GM23338 (cell line): ENCODE data around the gene LAD1. TPM values are rescaled to one million over a fixed set of nuclear protein-coding genes. Genes with fewer than 3 reads are reported as not detected.

Experiments
- ATAC-seq: fragments of 200-7000 bp; cut with Tn5 transposase; 3 replicates; pipeline ENCODE4 v1.9.1; 2020
- DNase-seq: peaks from one replicate; pipeline ENCODE4 v3.0.0-alpha.2; 2015; ENCODE audit warnings: low spot score
- H2AFZ ChIP-seq: fragments of 200-600 bp; sonication (generic); 2 replicates; pipeline ENCODE4 v1.8.0; 2016; ENCODE audit warnings: antibody characterized with exemption, mild to moderate bottlenecking, moderate library complexity
- H3F3A ChIP-seq: fragments of 200-600 bp; sonication (generic); replicated peaks from 2 replicates; pipeline ENCODE4 v1.8.0; 2017; ENCODE audit warnings: antibody characterized with exemption, mixed run types, low read depth
- H3K27ac ChIP-seq: fragments of 200-600 bp; sonication (generic); 2 replicates; pipeline ENCODE4 v1.6.1; 2016; ENCODE audit warnings: low read depth
- H3K27me3 ChIP-seq: fragments of 200-600 bp; sonication (generic); 2 replicates; pipeline ENCODE4 v1.8.0; 2016; ENCODE audit warnings: mild to moderate bottlenecking, mixed run types, moderate library complexity; ENCODE audit not compliant: insufficient read depth
- H3K36me3 ChIP-seq: fragments of 200-600 bp; sonication (generic); 2 replicates; pipeline ENCODE4 v1.8.0; 2016; ENCODE audit warnings: mild to moderate bottlenecking; ENCODE audit not compliant: insufficient read depth
- H3K4me1 ChIP-seq: fragments of 200-600 bp; sonication (generic); 2 replicates; pipeline ENCODE4 v1.8.0; 2016; ENCODE audit warnings: mild to moderate bottlenecking, moderate library complexity; ENCODE audit not compliant: insufficient read depth
- H3K4me2 ChIP-seq: fragments of 200-600 bp; sonication (generic); 2 replicates; pipeline ENCODE4 v1.7.1; 2017; ENCODE audit warnings: mixed run types
- H3K4me3 ChIP-seq: fragments of 200-600 bp; sonication (generic); 2 replicates; pipeline ENCODE4 v1.6.1; 2016; ENCODE audit warnings: mixed run types
- H3K79me2 ChIP-seq: fragments of 200-600 bp; sonication (generic); replicated peaks from 2 replicates; pipeline ENCODE4 v1.8.0; 2017; ENCODE audit warnings: mild to moderate bottlenecking; ENCODE audit not compliant: insufficient read depth
- H3K9me2 ChIP-seq: fragments of 200-600 bp; sonication (generic); 2 replicates; pipeline ENCODE4 v1.8.0; 2017; ENCODE audit not compliant: insufficient read depth
- H4K20me1 ChIP-seq: fragments of 200-600 bp; sonication (generic); replicated peaks from 2 replicates; pipeline ENCODE4 v1.8.0; 2017; ENCODE audit warnings: mild to moderate bottlenecking; ENCODE audit not compliant: insufficient read depth
- H3K27ac Mint-ChIP-seq: 2 replicates; pipeline ENCODE4 v1.8.0; 2020; ENCODE audit warnings: inconsistent platforms, mild to moderate bottlenecking, moderate library complexity, mixed read lengths
- H3K27me3 Mint-ChIP-seq: 3 replicates; pipeline ENCODE4 v1.8.0; 2022; ENCODE audit warnings: low read depth, mild to moderate bottlenecking, moderate library complexity, mixed read lengths, inconsistent platforms; ENCODE audit not compliant: insufficient read depth, poor library complexity
- H3K36me3 Mint-ChIP-seq: 3 replicates; pipeline ENCODE4 v1.8.0; 2021; ENCODE audit warnings: low read depth, mild to moderate bottlenecking, inconsistent platforms, moderate library complexity, mixed read lengths
- H3K4me1 Mint-ChIP-seq: 3 replicates; pipeline ENCODE4 v1.8.0; 2020; ENCODE audit warnings: mild to moderate bottlenecking, inconsistent platforms, mixed read lengths
- H3K4me3 Mint-ChIP-seq: 3 replicates; pipeline ENCODE4 v1.8.0; 2021; ENCODE audit warnings: moderate library complexity, mild to moderate bottlenecking, inconsistent platforms, mixed read lengths
- H3K9me3 Mint-ChIP-seq: 3 replicates; pipeline ENCODE4 v1.8.0; 2020; ENCODE audit warnings: moderate library complexity, mild to moderate bottlenecking, inconsistent platforms, mixed read lengths
- CREB1 ChIP-seq: fragments of 250-450 bp; sonication (Bioruptor Pico); IDR thresholded peaks from 2 replicates; pipeline ENCODE4 v1.5.0; 2020; ENCODE audit warnings: low read depth, mild to moderate bottlenecking, moderate library complexity
- ETS1 ChIP-seq: IDR thresholded peaks from 2 replicates; pipeline ENCODE4 v1.6.1; 2016; ENCODE audit warnings: antibody characterized with exemption
- EZH2 ChIP-seq: fragments of 200-600 bp; sonication (generic); IDR thresholded peaks from one replicate; pipeline ENCODE4 v1.8.0; 2017; ENCODE audit warnings: antibody characterized with exemption, mild to moderate bottlenecking, low read depth; ENCODE audit not compliant: unreplicated experiment
- EZH2phosphoT487 ChIP-seq: fragments of 200-600 bp; sonication (generic); IDR thresholded peaks from one replicate; pipeline ENCODE4 v1.8.1; 2018; ENCODE audit warnings: antibody characterized with exemption; ENCODE audit not compliant: unreplicated experiment
- JUNB ChIP-seq: IDR thresholded peaks from one replicate; pipeline ENCODE4 v1.6.1; 2016; ENCODE audit warnings: antibody characterized with exemption; ENCODE audit not compliant: unreplicated experiment
- NANOG ChIP-seq: IDR thresholded peaks from 2 replicates; pipeline ENCODE4 v1.6.1; 2016; ENCODE audit warnings: antibody characterized with exemption, borderline replicate concordance
- STAT1 ChIP-seq: IDR thresholded peaks from one replicate; pipeline ENCODE4 v1.6.1; 2016; ENCODE audit warnings: antibody characterized with exemption; ENCODE audit not compliant: unreplicated experiment
- ZNF331 ChIP-seq: fragments of 250-450 bp; sonication (Bioruptor Pico); IDR thresholded peaks from 2 replicates; pipeline ENCODE4 v1.5.0; 2020; ENCODE audit warnings: low read depth, mild to moderate bottlenecking, moderate library complexity
- ZNF462 ChIP-seq: fragments of 250-450 bp; sonication (Bioruptor Pico); IDR thresholded peaks from 2 replicates; pipeline ENCODE4 v1.5.0; 2020; ENCODE audit warnings: mild to moderate bottlenecking, moderate library complexity
- polyA plus RNA-seq: library from polyadenylated mRNA; unstranded; fragments of >200 nt; fragmentation: Nextera tagmentation; extraction: Ambion mirVana; gene quantifications from 2 replicates; pipeline ENCODE4 v1.2.1, GENCODE V29; 2016
- total RNA-seq: library from RNA; depleted of rRNA; stranded (reverse); fragments of >200 nt; shearing (Covaris generic); gene quantifications from 2 replicates; pipeline ENCODE4 v1.2.3, GENCODE V29; 2014

The LAD1 gene
- total and polyA plus RNA-seq, 2 experiments from 2014 or later: 17.6 to 18.9 TPM

- Histone ChIP-seq H3K27me3 (no peaks in the 10 kb centered on the region), H3K4me2 (no peak overlapping the region), H3K4me3 (no peak overlapping the region), H3K4me1 (no peaks in the 10 kb centered on the region; the same call in 1 of the 2 replicates), H4K20me1 (no peaks in the 10 kb centered on the region), H3F3A (no peaks in the 10 kb centered on the region), H2AFZ (no peak overlapping the region), H3K27ac (no peak overlapping the region), H3K36me3 (no peaks in the 10 kb centered on the region), H3K79me2 (no peaks in the 10 kb centered on the region), H3K9me2 (no peaks in the 10 kb centered on the region)
- no peak overlapping the region for H3K4me3 Mint-ChIP-seq
- no peak overlapping the region for H3K27ac Mint-ChIP-seq
- ATAC-seq: no peak
- no peak for TF ChIP-seq JUNB
- no peak for TF ChIP-seq CREB1 (CRISPR knock-in tag)
- TF ChIP-seq ZNF462: no peak
- no peak for TF ChIP-seq STAT1
- TF ChIP-seq NANOG: no peak
- no peak for TF ChIP-seq ETS1
- no peak for TF ChIP-seq ZNF331 (CRISPR knock-in tag)
- TF ChIP-seq EZH2: no peak
- TF ChIP-seq EZH2phosphoT487: no peak
- DNase-seq: no peak
- H3K4me1 Mint-ChIP-seq: peaks cover 7% of the 10 kb centered on the region; the same call in 2 of the 3 replicates
- no peaks in the 10 kb centered on the region for H3K9me3 Mint-ChIP-seq
- peaks cover 12% of the 10 kb centered on the region for H3K27me3 Mint-ChIP-seq
- no peaks in the 10 kb centered on the region for H3K36me3 Mint-ChIP-seq
These were observed 31.7 kb upstream of the LAD1 start for GRCh38 chr1:201430776-201431175.
